ENCODE measurements around the gene KDM4D.

DNA sequence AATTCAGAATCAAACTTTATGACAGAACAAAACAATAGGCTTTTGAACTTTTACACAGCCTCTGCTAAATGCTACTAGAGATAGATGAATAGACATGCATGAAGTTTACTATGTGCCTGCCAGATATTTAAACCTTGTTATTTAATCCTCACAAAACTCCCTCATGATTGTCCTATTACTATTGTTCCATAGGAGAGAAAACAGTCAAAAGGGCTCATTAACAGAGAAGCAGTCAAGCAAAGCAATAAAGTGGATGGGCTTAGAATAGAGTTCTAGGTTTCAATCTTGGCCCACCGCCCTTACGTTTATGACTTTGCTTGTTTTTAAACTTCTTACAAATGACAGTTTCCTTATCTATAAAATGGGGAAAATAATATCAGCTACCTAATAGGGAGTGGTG is 13.0 kb upstream of the KDM4D start:
- TF ChIP-seq, protein P1, sequence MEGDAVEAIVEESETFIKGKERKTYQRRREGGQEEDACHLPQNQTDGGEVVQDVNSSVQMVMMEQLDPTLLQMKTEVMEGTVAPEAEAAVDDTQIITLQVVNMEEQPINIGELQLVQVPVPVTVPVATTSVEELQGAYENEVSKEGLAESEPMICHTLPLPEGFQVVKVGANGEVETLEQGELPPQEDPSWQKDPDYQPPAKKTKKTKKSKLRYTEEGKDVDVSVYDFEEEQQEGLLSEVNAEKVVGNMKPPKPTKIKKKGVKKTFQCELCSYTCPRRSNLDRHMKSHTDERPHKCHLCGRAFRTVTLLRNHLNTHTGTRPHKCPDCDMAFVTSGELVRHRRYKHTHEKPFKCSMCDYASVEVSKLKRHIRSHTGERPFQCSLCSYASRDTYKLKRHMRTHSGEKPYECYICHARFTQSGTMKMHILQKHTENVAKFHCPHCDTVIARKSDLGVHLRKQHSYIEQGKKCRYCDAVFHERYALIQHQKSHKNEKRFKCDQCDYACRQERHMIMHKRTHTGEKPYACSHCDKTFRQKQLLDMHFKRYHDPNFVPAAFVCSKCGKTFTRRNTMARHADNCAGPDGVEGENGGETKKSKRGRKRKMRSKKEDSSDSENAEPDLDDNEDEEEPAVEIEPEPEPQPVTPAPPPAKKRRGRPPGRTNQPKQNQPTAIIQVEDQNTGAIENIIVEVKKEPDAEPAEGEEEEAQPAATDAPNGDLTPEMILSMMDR (IDR thresholded peaks at IDR 0.05) = no peak
- no peak for TF ChIP-seq EZH2phosphoT487 (IDR thresholded peaks at IDR 0.05)
- no peak for TF ChIP-seq EZH2 (IDR thresholded peaks at IDR 0.05)
